Esophagus squamous epithelium (tissue), 5 donors: ENCODE measurements around the gene COG7. TPM values are rescaled to one million over a fixed set of nuclear protein-coding genes. Genes with fewer than 3 reads are reported as not detected.
"Not testable (repeated sequence)": the region's sequence is repeated elsewhere in the genome, so short reads cannot be mapped to it uniquely, and the experiment has no call there.

Source experiments
- DNase-seq: peaks from one replicate; lab custom pipeline; 2025; lab: John Stamatoyannopoulos, UW
- H3K27ac ChIP-seq, 4 donors: fragments of 200-600 bp; sonication (generic); one replicate each; pipeline ENCODE4 v1.5.1; 2016 to 2019; ENCODE audit warnings: mild to moderate bottlenecking in 1 of 4
- H3K27me3 ChIP-seq, 4 donors: fragments of 200-600 bp; sonication (generic); 1 replicate in 3 of 4; 2 replicates in 1 of 4; pipeline versions ENCODE4 v1.5.1 to v1.6.0; 2017 to 2021; ENCODE audit warnings: antibody characterized with exemption in 1 of 4
- H3K36me3 ChIP-seq, 3 donors: fragments of 200-600 bp; sonication (generic); one replicate each; pipeline ENCODE4 v1.5.1; 2016 to 2019
- H3K4me1 ChIP-seq, 3 donors: fragments of 200-600 bp; sonication (generic); one replicate each; pipeline ENCODE4 v1.5.1; 2017 to 2019
- H3K4me3 ChIP-seq, 4 donors: fragments of 200-600 bp; sonication (generic); 1 replicate in 3 of 4; 2 replicates in 1 of 4; pipeline ENCODE4 v1.5.1; 2016 to 2019; ENCODE audit warnings: mild to moderate bottlenecking in 2 of 4, moderate library complexity in 1 of 4
- H3K9me3 ChIP-seq, 3 donors: fragments of 200-600 bp; sonication (generic); one replicate each; pipeline ENCODE4 v1.5.1; 2016 to 2019
- CTCF ChIP-seq, 6 experiments: fragments of 450-650 bp in 4 of 6; fragments of 200-600 bp in 2 of 6; sonication (generic) in 2 of 6; IDR thresholded peaks; one replicate each; pipeline ENCODE4 v1.5.1; 2016 to 2019; ENCODE audit warnings: antibody characterized with exemption in 6 of 6, mild to moderate bottlenecking in 4 of 6, moderate library complexity in 4 of 6
- POLR2A ChIP-seq, 4 donors: fragments of 450-650 bp; IDR thresholded peaks; one replicate each; pipeline ENCODE4 v1.6.1; 2017; ENCODE audit warnings: antibody characterized with exemption in 4 of 4, mild to moderate bottlenecking in 4 of 4, moderate library complexity in 3 of 4
- WGBS, 2 donors: methylation state at CpG; one replicate each; pipeline ENCODE4 v1.1.5; 2018; 5-methylcytosine and 5-hydroxymethylcytosine counted together
- intact Hi-C: fragments of 100-400 bp; cut with DNase I; formaldehyde crosslinking; loops from one replicate; pipeline ENCODE4 v1.15.0; 2022
- total RNA-seq, 4 donors: library from RNA; depleted of rRNA; stranded (reverse); fragments of >200 nt; gene quantifications; one replicate each; pipeline ENCODE4 v1.1.0, GENCODE V29; 2016
- donor health status: DM: yes; HTN: yes; CAD: no.

COG7 gene
- total RNA-seq, 4 donors from 2014 or later, result 10.4 to 17.6 (median 15.3) TPM

GRCh38 chr16:23484510-23485256, 31.7 kb upstream of the COG7 start:
- H3K4me3 ChIP-seq, result no peak overlapping the region
- peaks cover 30 to 100% (median 73%) of the 10 kb centered on the region in 3 donors for H3K36me3 ChIP-seq
- TF ChIP-seq POLR2A (IDR thresholded peaks at IDR 0.05), result no peak
- TF ChIP-seq CTCF (IDR thresholded peaks at IDR 0.05), result no peak
- no peaks in the 10 kb centered on the region for H3K9me3 ChIP-seq
- no peaks in the 10 kb centered on the region for H3K27me3 ChIP-seq
- 71% methylated on average over 8 of the region's 8 CpGs for WGBS, 2 donors
- intact Hi-C loops, result no loop called here
- peaks cover 0 to 19% (median 0%) of the 10 kb centered on the region in 3 donors for H3K4me1 ChIP-seq
- DNase-seq, result no peak
- H3K27ac ChIP-seq, result no peak overlapping the region

GRCh38 chr16:23483492-23483891, 30.5 kb upstream of the COG7 start:
- H3K27me3 ChIP-seq, DNase-seq, H3K4me3 ChIP-seq, H3K9me3 ChIP-seq, H3K27ac ChIP-seq, intact Hi-C loops: not testable (repeated sequence)
- 91 to 92% methylated on average over 3 to 4 of the region's 8 CpGs for WGBS, 2 donors
- Histone ChIP-seq H3K36me3 (peaks cover 34 to 100% (median 74%) of the 10 kb centered on the region in 3 donors), H3K4me1 (peaks cover 0 to 19% (median 0%) of the 10 kb centered on the region in 3 donors)

- Histone ChIP-seq H3K27ac (no peak overlapping the region), H3K9me3 (no peaks in the 10 kb centered on the region), H3K4me3 (no peak overlapping the region), H3K4me1 (peaks cover 0 to 19% (median 0%) of the 10 kb centered on the region in 3 donors), H3K36me3 (peaks cover 32 to 100% (median 74%) of the 10 kb centered on the region in 3 donors), H3K27me3 (no peaks in the 10 kb centered on the region)
- intact Hi-C loops, result no loop called here
- no peak for DNase-seq
- 85 to 88% methylated on average over 11 to 14 of the region's 14 CpGs for WGBS, 2 donors
- TF ChIP-seq CTCF (IDR thresholded peaks at IDR 0.05), result no peak
- no peak for TF ChIP-seq POLR2A (IDR thresholded peaks at IDR 0.05)
These were observed 29.8 kb upstream of the COG7 start for GRCh38 chr16:23482778-23483177.

- WGBS, 2 donors, result 72 to 83% methylated on average over 3 to 4 of the region's 4 CpGs
- Histone ChIP-seq H3K36me3 (peaks cover 32 to 100% (median 59%) of the 10 kb centered on the region in 3 donors), H3K9me3 (no peaks in the 10 kb centered on the region), H3K4me1 (no peaks in the 10 kb centered on the region), H3K4me3 (no peak overlapping the region), H3K27ac (no peak overlapping the region), H3K27me3 (no peaks in the 10 kb centered on the region)
- DNase-seq, result no peak
- TF ChIP-seq CTCF (IDR thresholded peaks at IDR 0.05), result no peak
- no peak for TF ChIP-seq POLR2A (IDR thresholded peaks at IDR 0.05)
- intact Hi-C loops, result no loop called here
These were observed 27.3 kb upstream of the COG7 start for GRCh38 chr16:23480257-23480656.

GRCh38 chr16:23479138-23479537, 26.1 kb upstream of the COG7 start:
- no peaks in the 10 kb centered on the region for H3K4me1 ChIP-seq
- H3K4me3 ChIP-seq, result no peak overlapping the region
- TF ChIP-seq CTCF (IDR thresholded peaks at IDR 0.05) (no peak), POLR2A (IDR thresholded peaks at IDR 0.05) (no peak)
- H3K36me3 ChIP-seq, result peaks cover 37 to 100% (median 66%) of the 10 kb centered on the region in 3 donors
- no peak for DNase-seq
- no peaks in the 10 kb centered on the region for H3K9me3 ChIP-seq
- no peaks in the 10 kb centered on the region for H3K27me3 ChIP-seq
- intact Hi-C loops, result no loop called here
- no peak overlapping the region for H3K27ac ChIP-seq
- WGBS, 2 donors, result 97 to 100% methylated on average over 3 of the region's 3 CpGs
